Activated T-cell treated with anti-CD3 and anti-CD28 coated beads, Interleukin-2, amount 50 U/mL, for 24 hours (primary cell): Measurements from ENCODE around the gene PRKCD.
A peak's percentile ranks its signal among the peaks of the same experiment; 100 is the strongest.

Source experiments
- DNase-seq: peaks from one replicate; pipeline ENCODE4 v3.0.0-alpha.2; 2020
- H3K27ac Mint-ChIP-seq: 2 replicates; pipeline ENCODE4 v1.8.0; 2020; ENCODE audit warnings: mild to moderate bottlenecking, mixed read lengths
- H3K27me3 Mint-ChIP-seq: 2 replicates; pipeline ENCODE4 v1.8.0; 2020; ENCODE audit warnings: mixed read lengths
- H3K36me3 Mint-ChIP-seq: 2 replicates; pipeline ENCODE4 v1.8.0; 2020; ENCODE audit warnings: low read depth, mixed read lengths
- H3K4me1 Mint-ChIP-seq: 2 replicates; pipeline ENCODE4 v1.8.0; 2020; ENCODE audit warnings: low read depth, mixed read lengths
- H3K4me3 Mint-ChIP-seq: 2 replicates; pipeline ENCODE4 v1.8.0; 2020; ENCODE audit warnings: mild to moderate bottlenecking, moderate library complexity, mixed read lengths
- H3K9me3 Mint-ChIP-seq: 2 replicates; pipeline ENCODE4 v1.8.0; 2020; ENCODE audit warnings: mixed read lengths

Gene PRKCD

GRCh38 chr3:53156368-53156834 is 4.6 kb upstream of the PRKCD start:
- no peak for DNase-seq
- Mint-ChIP-seq H3K9me3 (no peaks in the 10 kb centered on the region), H3K27ac (no peak overlapping the region), H3K4me3 (no peak overlapping the region), H3K36me3 (no peaks in the 10 kb centered on the region), H3K4me1 (peaks cover 7% of the 10 kb centered on the region), H3K27me3 (peaks cover 62% of the 10 kb centered on the region)

- Mint-ChIP-seq H3K27ac (no peak overlapping the region), H3K36me3 (no peaks in the 10 kb centered on the region), H3K4me1 (peaks cover 17% of the 10 kb centered on the region), H3K9me3 (no peaks in the 10 kb centered on the region), H3K4me3 (no peak overlapping the region), H3K27me3 (peaks cover 57% of the 10 kb centered on the region)
- no peak for DNase-seq
These were observed 2.9 kb upstream of the PRKCD start for GRCh38 chr3:53157974-53158580.

DNA sequence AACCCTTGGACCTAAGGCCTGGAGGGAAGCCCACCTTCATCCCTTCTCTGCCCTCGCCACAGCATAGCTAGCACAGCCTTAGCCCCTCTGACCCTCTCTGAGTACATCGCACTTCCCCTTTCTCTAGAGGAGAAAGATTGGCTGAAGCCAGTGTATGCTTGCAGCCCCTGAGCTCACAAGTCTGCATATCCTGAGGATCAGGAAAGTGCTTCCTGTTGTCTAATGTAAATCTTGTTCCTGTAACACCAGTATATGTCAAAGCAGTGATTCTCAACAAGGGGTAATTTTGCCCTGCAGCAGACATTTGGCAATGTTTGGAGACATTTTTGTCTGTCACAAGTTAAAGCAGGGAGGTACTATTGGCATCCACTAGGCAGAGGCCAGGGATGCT is 2.2 kb upstream of the PRKCD start:
- Mint-ChIP-seq H3K27me3 (peaks cover 50% of the 10 kb centered on the region), H3K36me3 (no peaks in the 10 kb centered on the region), H3K4me3 (no peak overlapping the region), H3K9me3 (no peaks in the 10 kb centered on the region), H3K4me1 (peaks cover 23% of the 10 kb centered on the region), H3K27ac (no peak overlapping the region)
- no peak for DNase-seq

- Mint-ChIP-seq H3K27me3 (peaks cover 46% of the 10 kb centered on the region), H3K36me3 (no peaks in the 10 kb centered on the region), H3K9me3 (no peaks in the 10 kb centered on the region), H3K4me3 (peak overlapping the region; percentile 79), H3K4me1 (peaks cover 23% of the 10 kb centered on the region), H3K27ac (no peak overlapping the region)
- DNase-seq, result no peak
These were observed 1.6 kb upstream of the PRKCD start for GRCh38 chr3:53159156-53160060.

DNA sequence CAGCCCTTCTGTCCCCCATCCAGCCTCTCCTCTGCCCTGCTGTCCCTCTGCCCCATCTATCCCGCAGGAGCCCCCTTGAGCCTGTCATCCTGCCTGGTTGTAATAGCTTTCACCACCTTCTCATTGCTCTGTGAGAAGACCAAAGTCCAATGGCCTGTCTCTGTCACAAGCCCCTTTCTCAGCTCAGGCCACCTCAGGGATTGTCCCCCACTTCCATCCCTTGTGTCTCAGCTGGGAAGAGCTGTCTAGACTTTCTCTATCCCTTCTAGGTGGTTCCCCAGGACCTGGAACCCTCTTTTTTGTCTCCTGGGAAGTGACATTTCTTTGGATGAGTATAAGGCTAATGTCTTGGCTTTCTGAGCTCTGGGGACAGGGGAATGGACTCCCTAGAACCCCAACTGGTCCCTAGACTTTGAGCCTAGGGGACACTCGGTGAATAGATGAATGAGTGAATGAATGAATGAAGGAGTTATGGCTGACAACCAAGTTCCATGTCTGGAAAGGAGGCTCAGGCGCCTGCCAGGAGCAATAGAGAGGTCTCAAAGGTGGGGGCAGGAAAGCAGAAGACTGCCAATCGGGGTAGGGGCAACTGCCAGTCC is 849 bp upstream of the PRKCD start:
- Mint-ChIP-seq H3K27ac (peak overlapping the region; percentile 60), H3K36me3 (no peaks in the 10 kb centered on the region), H3K9me3 (no peaks in the 10 kb centered on the region), H3K4me1 (peaks cover 23% of the 10 kb centered on the region), H3K4me3 (peak overlapping the region; percentile 79), H3K27me3 (peaks cover 39% of the 10 kb centered on the region)
- DNase-seq, result no peak

- DNase-seq, result no peak
- Mint-ChIP-seq H3K9me3 (no peaks in the 10 kb centered on the region), H3K4me3 (peak overlapping the region; percentile 87), H3K27ac (peak overlapping the region; percentile 87), H3K36me3 (no peaks in the 10 kb centered on the region), H3K27me3 (peaks cover 28% of the 10 kb centered on the region), H3K4me1 (peaks cover 26% of the 10 kb centered on the region)
These were observed 426 bp downstream of the PRKCD start for GRCh38 chr3:53161450-53161819.

GRCh38 chr3:53161820-53162671 is 1.0 kb downstream of the PRKCD start:
- Mint-ChIP-seq H3K27ac (peak overlapping the region; percentile 87), H3K4me1 (peaks cover 26% of the 10 kb centered on the region), H3K9me3 (no peaks in the 10 kb centered on the region), H3K36me3 (no peaks in the 10 kb centered on the region), H3K4me3 (peak overlapping the region; percentile 87), H3K27me3 (peaks cover 22% of the 10 kb centered on the region)
- DNase-seq, result peak; percentile 67

DNA sequence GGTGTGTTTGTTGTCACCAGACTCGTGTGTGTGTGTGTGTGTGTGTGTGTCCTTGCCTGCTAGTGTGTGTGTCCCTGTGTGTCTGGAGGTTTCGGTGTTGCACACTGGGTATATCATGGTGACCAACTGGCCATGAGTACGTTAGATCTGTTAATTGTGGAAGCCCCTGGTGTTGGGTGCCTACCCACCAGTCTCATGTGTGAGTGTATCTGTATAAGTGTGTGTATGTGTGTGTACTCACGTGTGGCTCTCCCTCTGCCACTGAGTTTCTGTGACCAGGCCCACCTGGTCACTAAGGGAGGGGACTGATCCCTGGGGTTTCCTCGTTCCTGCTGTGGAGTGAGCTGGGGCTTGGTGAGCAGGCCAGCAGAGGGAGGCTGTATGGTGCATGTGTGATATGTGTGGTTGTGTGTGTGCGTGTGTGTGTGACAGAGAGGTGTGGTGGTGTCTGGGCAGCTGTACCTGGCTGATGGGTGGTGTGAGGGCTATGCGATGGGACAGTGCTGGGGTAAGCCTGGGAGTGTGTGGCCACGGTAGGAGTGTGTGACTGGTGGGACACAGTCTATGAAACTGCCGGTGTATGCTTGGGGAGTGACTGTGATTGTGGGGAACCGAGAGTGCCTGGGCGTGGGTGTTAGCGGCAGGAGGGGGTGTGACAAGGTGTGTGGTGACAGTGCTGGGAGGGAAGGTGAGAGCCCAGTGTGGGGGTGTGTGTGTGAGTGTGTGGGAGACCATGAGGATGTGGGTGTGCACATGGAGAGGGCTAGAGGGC is 1.8 kb downstream of the PRKCD start:
- H3K4me3 Mint-ChIP-seq, result peak overlapping the region; percentile 87
- no peaks in the 10 kb centered on the region for H3K9me3 Mint-ChIP-seq
- peaks cover 26% of the 10 kb centered on the region for H3K4me1 Mint-ChIP-seq
- H3K27ac Mint-ChIP-seq, result peak overlapping the region; percentile 71
- H3K27me3 Mint-ChIP-seq, result peaks cover 14% of the 10 kb centered on the region
- H3K36me3 Mint-ChIP-seq, result no peaks in the 10 kb centered on the region
- peak; percentile 51 for DNase-seq

DNA sequence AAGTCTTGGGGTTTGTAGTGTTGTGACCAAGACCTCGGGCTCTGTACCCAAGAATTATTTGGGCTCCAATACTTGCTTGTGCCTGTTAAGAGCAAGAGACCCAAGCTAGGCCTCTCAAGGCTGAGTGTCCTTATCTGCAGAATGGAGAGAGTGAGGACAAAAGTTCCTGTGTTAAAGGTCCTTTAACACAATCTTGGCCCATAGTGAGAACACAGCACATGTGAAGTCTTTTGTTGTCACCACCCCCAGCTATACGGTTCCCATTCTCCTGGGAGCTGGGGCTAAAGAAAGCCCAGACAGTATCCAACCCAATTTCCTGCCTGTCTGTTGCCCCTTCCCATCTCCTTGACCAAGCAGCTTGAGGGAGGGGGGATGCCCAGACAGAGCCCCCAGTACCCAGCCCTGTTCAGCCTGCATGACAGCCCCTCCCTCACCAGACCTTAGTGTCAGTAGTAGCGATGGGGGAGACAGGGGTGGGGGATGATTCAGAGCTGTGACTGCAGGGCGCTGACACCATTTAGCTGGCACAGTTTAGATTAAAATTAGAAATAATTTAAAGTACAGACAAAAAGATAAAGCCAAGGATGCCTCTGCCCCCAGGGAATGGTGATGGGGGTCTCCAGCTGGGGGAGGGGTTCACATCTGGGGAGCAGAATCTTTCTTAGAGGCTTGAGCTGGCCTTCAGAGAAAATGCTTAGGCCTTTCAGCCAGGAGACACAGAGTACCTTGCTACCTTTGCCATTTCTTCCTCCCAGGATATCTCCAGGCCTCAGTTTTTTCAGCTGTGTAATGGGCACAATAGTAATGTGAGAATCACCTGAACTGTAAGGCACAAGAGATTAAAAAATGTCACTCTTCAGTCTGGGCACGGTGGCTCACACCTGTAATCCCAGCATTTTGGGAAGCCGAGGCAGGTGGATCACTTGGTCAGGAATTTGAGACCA is 2.7 kb downstream of the PRKCD start:
- Mint-ChIP-seq H3K4me3 (peak overlapping the region; percentile 87), H3K9me3 (no peaks in the 10 kb centered on the region), H3K36me3 (no peaks in the 10 kb centered on the region), H3K27ac (peak overlapping the region; percentile 71), H3K4me1 (peaks cover 31% of the 10 kb centered on the region), H3K27me3 (peaks cover 8% of the 10 kb centered on the region)
- DNase-seq, result no peak

GRCh38 chr3:53164911-53165310 is 3.9 kb downstream of the PRKCD start:
- Mint-ChIP-seq H3K4me1 (peaks cover 43% of the 10 kb centered on the region), H3K27me3 (peaks cover 4% of the 10 kb centered on the region), H3K27ac (peak overlapping the region; percentile 18), H3K36me3 (no peaks in the 10 kb centered on the region), H3K4me3 (no peak overlapping the region), H3K9me3 (no peaks in the 10 kb centered on the region)
- DNase-seq, result no peak

DNA sequence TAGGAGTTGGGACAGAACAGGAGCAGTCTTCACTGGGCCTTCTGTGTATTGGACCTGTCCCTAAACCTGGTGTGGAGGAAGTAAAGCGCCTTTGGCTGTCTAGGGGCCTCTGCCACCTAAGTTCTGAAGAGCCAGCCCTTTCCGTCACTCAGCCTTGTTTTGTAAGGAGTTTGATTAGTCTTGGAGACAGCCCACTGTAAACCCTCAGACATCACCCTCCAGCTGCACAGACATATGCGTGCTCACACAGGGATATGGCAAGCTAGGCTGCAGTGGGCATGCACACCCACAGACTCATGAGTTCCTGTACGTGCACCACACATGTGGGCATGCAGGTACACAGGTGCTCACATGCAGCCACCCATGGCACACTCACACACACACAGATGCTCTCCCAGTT is 5.2 kb downstream of the PRKCD start:
- H3K4me3 Mint-ChIP-seq, result no peak overlapping the region
- no peaks in the 10 kb centered on the region for H3K36me3 Mint-ChIP-seq
- no peak for DNase-seq
- H3K9me3 Mint-ChIP-seq, result no peaks in the 10 kb centered on the region
- no peak overlapping the region for H3K27ac Mint-ChIP-seq
- no peaks in the 10 kb centered on the region for H3K27me3 Mint-ChIP-seq
- H3K4me1 Mint-ChIP-seq, result peaks cover 50% of the 10 kb centered on the region

DNA sequence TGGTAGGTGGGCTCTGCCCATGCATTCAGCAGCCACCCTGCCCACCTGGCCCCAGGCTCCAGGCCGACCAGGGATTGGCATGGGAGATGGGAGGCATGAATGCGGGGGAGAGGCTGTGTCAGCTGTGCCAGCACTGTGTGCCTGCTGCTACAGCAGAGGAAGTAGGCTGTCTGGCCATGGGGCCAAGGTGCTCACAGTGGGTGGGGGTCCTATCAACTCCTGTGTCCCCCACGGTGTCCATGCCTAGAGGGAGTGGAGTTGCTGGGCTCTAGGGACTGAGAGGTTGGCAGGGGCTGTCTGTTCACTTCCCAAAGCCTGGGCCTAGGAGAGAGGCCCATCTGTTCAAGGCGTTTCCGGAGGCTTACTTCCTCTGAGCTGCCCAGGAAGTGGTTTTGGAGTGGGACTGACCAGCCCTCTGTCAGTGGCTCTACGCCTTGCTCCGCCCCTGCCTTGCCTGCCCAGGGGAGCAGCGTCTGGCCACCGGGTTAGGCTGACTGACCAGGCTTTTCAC is 5.8 kb downstream of the PRKCD start:
- no peak overlapping the region for H3K27ac Mint-ChIP-seq
- no peaks in the 10 kb centered on the region for H3K27me3 Mint-ChIP-seq
- H3K4me3 Mint-ChIP-seq, result no peak overlapping the region
- DNase-seq, result no peak
- H3K4me1 Mint-ChIP-seq, result peaks cover 54% of the 10 kb centered on the region
- H3K9me3 Mint-ChIP-seq, result no peaks in the 10 kb centered on the region
- H3K36me3 Mint-ChIP-seq, result no peaks in the 10 kb centered on the region
